IMR-90 (cell line): ENCODE measurements around the gene NFKBIE. TPM values are rescaled to one million over a fixed set of nuclear protein-coding genes. Genes with fewer than 3 reads are reported as not detected.

Source experiments
- ATAC-seq: fragments of 200-7000 bp; cut with Tn5 transposase; 2 replicates; pipeline ENCODE4 v1.9.1; 2020; ENCODE audit warnings: low read depth, mild to moderate bottlenecking, moderate library complexity
- BruUV-seq: library from RNA; stranded (reverse); fragments of 400-500 nt; replicated peaks from 2 replicates; lab custom pipeline; 2021; lab: Mats Ljungman, UMichigan
- CTCF ChIA-PET: fragments of 300-600 bp; formaldehyde crosslinking; extraction: SDS; loops from one replicate; lab custom pipeline; 2021; ENCODE audit warnings: antibody characterized with exemption; lab: Yijun Ruan, JAX
- POLR2A ChIA-PET: fragments of 300-600 bp; sonication (Branson Sonifier 250); formaldehyde crosslinking; loops from one replicate; lab custom pipeline; 2022; ENCODE audit warnings: antibody characterized with exemption; ENCODE audit not compliant: unreplicated experiment; lab: Charles Lee
- DNase-seq: peaks from one replicate; pipeline ENCODE4 v3.0.0; 2013
- H2AFZ ChIP-seq: replicated peaks from 2 replicates; pipeline ENCODE3; 2013; ENCODE audit warnings: low read length, mild to moderate bottlenecking; ENCODE audit not compliant: poor library complexity
- H2AK5ac ChIP-seq: 2 replicates; pipeline ENCODE4 v1.6.1; 2013; ENCODE audit warnings: low read depth, low read length, inconsistent platforms
- H2AK9ac ChIP-seq: replicated peaks from 2 replicates; pipeline ENCODE3; 2013; ENCODE audit warnings: mild to moderate bottlenecking, low read depth, low read length, moderate library complexity; ENCODE audit not compliant: poor library complexity
- H2BK120ac ChIP-seq: 2 replicates; pipeline ENCODE4 v1.6.1; 2013; ENCODE audit warnings: low read depth, low read length, inconsistent platforms
- H2BK15ac ChIP-seq: 3 replicates; pipeline ENCODE4 v1.6.1; 2013; ENCODE audit warnings: low read depth, low read length, inconsistent platforms
- H2BK20ac ChIP-seq: 2 replicates; pipeline ENCODE4 v1.6.1; 2013; ENCODE audit warnings: low read depth, mild to moderate bottlenecking, inconsistent platforms, low read length, moderate library complexity
- H2BK5ac ChIP-seq: 2 replicates; pipeline ENCODE4 v1.6.1; 2013; ENCODE audit warnings: mild to moderate bottlenecking, low read depth, low read length, inconsistent platforms; ENCODE audit not compliant: poor library complexity, severe bottlenecking
- H3K14ac ChIP-seq: replicated peaks from 2 replicates; pipeline ENCODE4 v1.6.1; 2013; ENCODE audit warnings: low read depth, low read length, inconsistent platforms
- H3K18ac ChIP-seq: 2 replicates; pipeline ENCODE4 v1.6.1; 2013; ENCODE audit warnings: low read depth, low read length, control low read depth
- H3K23ac ChIP-seq: 2 replicates; pipeline ENCODE4 v1.6.1; 2013; ENCODE audit warnings: low read depth, low read length, inconsistent platforms
- H3K27ac ChIP-seq: 2 replicates; pipeline ENCODE4 v1.5.1; 2013; ENCODE audit warnings: mild to moderate bottlenecking, control low read depth, low read length; ENCODE audit not compliant: insufficient read depth
- H3K27me3 ChIP-seq: 2 replicates; pipeline ENCODE4 v1.6.1; 2013; ENCODE audit warnings: low read length; ENCODE audit not compliant: control insufficient read depth, insufficient read depth
- H3K36me3 ChIP-seq: 2 replicates; pipeline ENCODE4 v1.6.1; 2013; ENCODE audit warnings: low read length, mixed read lengths; ENCODE audit not compliant: control insufficient read depth, insufficient read depth
- H3K4ac ChIP-seq: 2 replicates; pipeline ENCODE4 v1.6.1; 2013; ENCODE audit warnings: low read depth, low read length, inconsistent platforms
- H3K4me1 ChIP-seq: 2 replicates; pipeline ENCODE4 v1.6.1; 2013; ENCODE audit warnings: low read length, mixed read lengths; ENCODE audit not compliant: control insufficient read depth, insufficient read depth
- H3K4me2 ChIP-seq: 2 replicates; pipeline ENCODE4 v1.6.1; 2013; ENCODE audit warnings: low read depth, mild to moderate bottlenecking, control low read depth, low read length, moderate library complexity
- H3K4me3 ChIP-seq: 2 replicates; pipeline ENCODE4 v1.5.1; 2013; ENCODE audit warnings: low read depth, mild to moderate bottlenecking, control low read depth, low read length, moderate library complexity; ENCODE audit not compliant: insufficient read depth
- H3K56ac ChIP-seq: 2 replicates; pipeline ENCODE4 v1.6.1; 2013; ENCODE audit warnings: low read length, inconsistent platforms; ENCODE audit not compliant: insufficient read depth; ENCODE audit errors: extremely low read depth
- H3K79me1 ChIP-seq, 2 experiments: 2 replicates each; pipeline ENCODE4 v1.6.1; 2013; ENCODE audit warnings: low read length in 2 of 2, inconsistent platforms in 1 of 2, low read depth in 1 of 2
- H3K9ac ChIP-seq: 2 replicates; pipeline ENCODE4 v1.6.1; 2013; ENCODE audit warnings: low read depth, low read length, control low read depth
- H3K9me1 ChIP-seq: 2 replicates; pipeline ENCODE4 v1.6.1; 2013; ENCODE audit warnings: low read length, inconsistent platforms; ENCODE audit not compliant: insufficient read depth
- H3K9me3 ChIP-seq: 2 replicates; pipeline ENCODE4 v1.6.1; 2013; ENCODE audit warnings: low read length; ENCODE audit not compliant: control insufficient read depth, insufficient read depth
- H4K20me1 ChIP-seq: 2 replicates; pipeline ENCODE4 v1.6.1; 2013; ENCODE audit warnings: low read length, inconsistent platforms; ENCODE audit not compliant: insufficient read depth
- H4K5ac ChIP-seq: 2 replicates; pipeline ENCODE4 v1.6.1; 2013; ENCODE audit warnings: mild to moderate bottlenecking, low read depth, low read length, control low read depth
- H4K8ac ChIP-seq, 2 experiments: 2 replicates each; pipeline ENCODE4 v1.6.1; 2013; ENCODE audit warnings: low read depth in 2 of 2, low read length in 2 of 2, control low read depth in 1 of 2, inconsistent platforms in 1 of 2
- H4K91ac ChIP-seq: 2 replicates; pipeline ENCODE4 v1.6.1; 2013; ENCODE audit warnings: low read depth, low read length, inconsistent platforms; ENCODE audit not compliant: insufficient read depth
- BHLHE40 ChIP-seq: fragments of 150-350 bp; IDR thresholded peaks from 2 replicates; pipeline ENCODE4 v1.6.1; 2016; ENCODE audit warnings: mild to moderate bottlenecking, low read depth, low read length
- CEBPB ChIP-seq: IDR thresholded peaks from 2 replicates; pipeline ENCODE4 v1.6.1; 2012; ENCODE audit warnings: low read depth, low read length, improper control_type of control experiment
- CHD1 ChIP-seq: IDR thresholded peaks from 2 replicates; pipeline ENCODE4 v1.6.1; 2012; ENCODE audit warnings: low read depth, low read length, improper control_type of control experiment
- CTCF ChIP-seq: conservative IDR thresholded peaks from 2 replicates; pipeline ENCODE4 v1.5.1; 2012; ENCODE audit warnings: mild to moderate bottlenecking, low read depth, low read length, improper control_type of control experiment
- ELK1 ChIP-seq: fragments of 150-350 bp; IDR thresholded peaks from 2 replicates; pipeline ENCODE4 v1.6.1; 2016; ENCODE audit warnings: low read depth, mild to moderate bottlenecking, low read length, moderate library complexity, borderline replicate concordance
- FOS ChIP-seq: fragments of 150-350 bp; IDR thresholded peaks from 2 replicates; pipeline ENCODE4 v1.6.1; 2016; ENCODE audit warnings: low read depth, low read length
- MAFK ChIP-seq: IDR thresholded peaks from 2 replicates; pipeline ENCODE4 v1.6.1; 2012; ENCODE audit warnings: low read depth, low read length, improper control_type of control experiment
- MAZ ChIP-seq: IDR thresholded peaks from 2 replicates; pipeline ENCODE4 v1.6.1; 2012; ENCODE audit warnings: low read depth, mild to moderate bottlenecking, low read length, improper control_type of control experiment, moderate library complexity, borderline replicate concordance
- MXI1 ChIP-seq: IDR thresholded peaks from 2 replicates; pipeline ENCODE4 v1.6.1; 2012; ENCODE audit warnings: low read depth, mild to moderate bottlenecking, low read length, moderate library complexity, borderline replicate concordance
- NFE2L2 ChIP-seq: fragments of 150-350 bp; IDR thresholded peaks from 2 replicates; pipeline ENCODE4 v1.6.1; 2016; ENCODE audit warnings: low read depth, mild to moderate bottlenecking, low read length
- POLR2A ChIP-seq: IDR thresholded peaks from 2 replicates; pipeline ENCODE4 v1.6.1; 2012; ENCODE audit warnings: mild to moderate bottlenecking, low read depth, low read length
- RAD21 ChIP-seq: IDR thresholded peaks from 2 replicates; pipeline ENCODE4 v1.6.1; 2012; ENCODE audit warnings: low read length, improper control_type of control experiment
- RCOR1 ChIP-seq: IDR thresholded peaks from 2 replicates; pipeline ENCODE4 v1.6.1; 2012; ENCODE audit warnings: mild to moderate bottlenecking, low read length, improper control_type of control experiment; ENCODE audit not compliant: insufficient replicate concordance
- RFX5 ChIP-seq: IDR thresholded peaks from 2 replicates; pipeline ENCODE4 v1.8.0; 2012; ENCODE audit warnings: low read depth, mild to moderate bottlenecking, low read length, moderate library complexity
- SMC3 ChIP-seq: fragments of 150-350 bp; IDR thresholded peaks from 2 replicates; pipeline ENCODE4 v1.6.1; 2016; ENCODE audit warnings: low read depth, mild to moderate bottlenecking, antibody characterized with exemption, low read length, moderate library complexity
- USF2 ChIP-seq: fragments of 150-350 bp; IDR thresholded peaks from 2 replicates; pipeline ENCODE4 v1.6.1; 2017; ENCODE audit warnings: mild to moderate bottlenecking, antibody characterized with exemption, low read length, low read depth
- WGBS, 2 experiments: methylation state at CpG; one replicate each; pipeline versions ENCODE4 v1.1.5 to v1.1.7; 2013; ENCODE audit warnings: missing lambda C conversion rate in 2 of 2; ENCODE audit not compliant: insufficient read length in 1 of 2; ENCODE audit errors: extremely low coverage in 2 of 2; 5-methylcytosine and 5-hydroxymethylcytosine counted together
- dilution Hi-C: fragments of 300-500 bp; cut with HindIII; formaldehyde crosslinking; loops from one replicate; pipeline ENCODE4 v1.14.3; 2018; ENCODE audit warnings: low sequenced_read_pairs; ENCODE audit not compliant: unreplicated experiment
- in situ Hi-C: fragments of 300-500 bp; cut with MboI; formaldehyde crosslinking; loops from 3 replicates; pipeline ENCODE4 v1.14.3; 2019; ENCODE audit warnings: low sequenced_read_pairs, inconsistent platforms, mixed read lengths
- intact Hi-C: fragments of 100-400 bp; cut with micrococcal nuclease; formaldehyde crosslinking; loops from 2 replicates; pipeline ENCODE4 v1.10.0; 2022
- polyA plus RNA-seq, 3 experiments: library from polyadenylated mRNA; depleted of rRNA; stranded (reverse); fragments of >200 nt; gene quantifications; 2 replicates each; pipeline ENCODE4 v1.2.3, GENCODE V29; 2012; ENCODE audit warnings: low replicate concordance in 1 of 3
- total RNA-seq: library from RNA; depleted of rRNA; stranded (reverse); fragments of >200 nt; gene quantifications from 2 replicates; pipeline ENCODE4 v1.2.3, GENCODE V29; 2012

Gene NFKBIE
- total and polyA plus RNA-seq, 2 of the 4 experiments (the other 2 are of a cell fraction) = 7.9 to 13.0 TPM

- TF ChIP-seq SMC3 (no peak), MAFK (no peak), ELK1 (no peak), RAD21 (no peak), CTCF (no peak), BHLHE40 (no peak), POLR2A (no peak), RFX5 (no peak), CHD1 (no peak), USF2 (no peak), NFE2L2 (no peak), MAZ (no peak), CEBPB (no peak), FOS (no peak), RCOR1 (no peak), MXI1 (no peak)
- Histone ChIP-seq H3K14ac (no peak overlapping the region), H4K8ac (no peak overlapping the region), H4K20me1 (no peaks in the 10 kb centered on the region), H3K23ac (no peak overlapping the region), H3K36me3 (peaks cover 44% of the 10 kb centered on the region), H3K27ac (no peak overlapping the region), H4K5ac (no peak overlapping the region), H3K79me1 (no peaks in the 10 kb centered on the region), H4K91ac (no peak overlapping the region), H2BK120ac (no peak overlapping the region), H2BK5ac (no peak overlapping the region), H3K18ac (no peak overlapping the region), H2AFZ (no peak overlapping the region), H2BK20ac (no peak overlapping the region), H3K56ac (no peak overlapping the region), H2BK15ac (no peak overlapping the region), H3K4me3 (no peak overlapping the region), H2AK5ac (no peak overlapping the region), H2AK9ac (no peak overlapping the region), H3K9me1 (no peaks in the 10 kb centered on the region; the same call in 1 of the 2 replicates), H3K27me3 (peaks cover 20% of the 10 kb centered on the region), H3K9ac (no peak overlapping the region), H3K9me3 (no peaks in the 10 kb centered on the region), H3K4me1 (no peaks in the 10 kb centered on the region), H3K4ac (no peak overlapping the region), H3K4me2 (no peak overlapping the region)
- ChIA-PET CTCF (no interaction called here), POLR2A (no interaction called here)
- no TSS peak for BruUV-seq
- ATAC-seq = no peak
- no peak for DNase-seq
- WGBS, 2 experiments = 67% methylated on average over 3 of the region's 7 CpGs; no CpG with 5 or more reads in 1 of the 2 experiments
- intact Hi-C loops (no loop called here), in situ Hi-C loops (no loop called here), dilution Hi-C loops (no loop called here)
Measured at GRCh38 chr6:44300292-44300823, 35.0 kb upstream of the NFKBIE start.
